Lung (tissue), 12 donors: Measurements from ENCODE around the gene IHH. TPM values are rescaled to one million over a fixed set of nuclear protein-coding genes. Genes with fewer than 3 reads are reported as not detected.

ENCODE experiments used
- ATAC-seq: fragments of 200-7000 bp; cut with Tn5 transposase; one replicate; pipeline ENCODE4 v1.9.1; 2020; ENCODE audit warnings: moderate number of reproducible peaks; ENCODE audit not compliant: insufficient read depth, low FRiP score
- DNase-seq, 3 donors: peaks; one replicate each; pipeline ENCODE4 v3.0.0-alpha.2; 2013 to 2017
- H3K27ac ChIP-seq, 2 donors: one replicate each; pipeline ENCODE4 v1.5.1; 2013; ENCODE audit warnings: mild to moderate bottlenecking in 2 of 2, moderate library complexity in 2 of 2, control low read depth in 1 of 2, inconsistent platforms in 1 of 2, low read depth in 1 of 2, low read length in 1 of 2
- H3K27me3 ChIP-seq, 3 donors: one replicate each; pipeline ENCODE4 v1.5.1; 2013; ENCODE audit warnings: low read length in 2 of 3; ENCODE audit not compliant: control insufficient read depth in 3 of 3, insufficient read depth in 3 of 3
- H3K36me3 ChIP-seq, 4 donors: one replicate each; pipeline ENCODE4 v1.5.1; 2013; ENCODE audit warnings: low read length in 4 of 4, mild to moderate bottlenecking in 1 of 4, moderate library complexity in 1 of 4; ENCODE audit not compliant: control insufficient read depth in 4 of 4, insufficient read depth in 4 of 4
- H3K4me1 ChIP-seq, 5 donors: one replicate each; pipeline ENCODE4 v1.5.1; 2013; ENCODE audit warnings: low read length in 5 of 5, mild to moderate bottlenecking in 2 of 5, moderate library complexity in 1 of 5; ENCODE audit not compliant: control insufficient read depth in 5 of 5, insufficient read depth in 5 of 5
- H3K4me3 ChIP-seq: one replicate; pipeline ENCODE4 v1.5.1; 2013; ENCODE audit warnings: mild to moderate bottlenecking, control low read depth, moderate library complexity
- H3K9ac ChIP-seq, 2 donors: one replicate each; pipeline ENCODE4 v1.5.1; 2013; ENCODE audit warnings: low read length in 2 of 2, control low read depth in 1 of 2; ENCODE audit not compliant: insufficient read depth in 1 of 2
- H3K9me3 ChIP-seq, 4 donors: one replicate each; pipeline ENCODE4 v1.5.1; 2013; ENCODE audit warnings: low read length in 3 of 4, mild to moderate bottlenecking in 1 of 4, moderate library complexity in 1 of 4; ENCODE audit not compliant: control insufficient read depth in 4 of 4, insufficient read depth in 3 of 4
- WGBS, 2 donors: extraction: QIAGEN DNeasy Blood & Tissue Kit; methylation state at CpG; one replicate each; pipeline ENCODE4 v1.1.7; 2013; 5-methylcytosine and 5-hydroxymethylcytosine counted together
- polyA plus RNA-seq, 2 donors: library from polyadenylated mRNA; stranded (reverse); fragments of 200-250 nt; gene quantifications; one replicate each; pipeline ENCODE4 v1.2.1, GENCODE V29; 2013
- total RNA-seq, 2 donors: library from RNA; depleted of rRNA in 1 of 2; stranded (reverse); fragments of >200 nt in 1 of 2; gene quantifications; one replicate each; pipeline ENCODE4 v1.2.1, GENCODE V29; 2014 to 2021
- TF ChIP-seq, protein P1 (sequence below): IDR thresholded peaks from 2 replicates; pipeline ENCODE4 v1.5.1; 2012; ENCODE audit warnings: mild to moderate bottlenecking; ENCODE audit errors: control extremely low read depth, extremely low read depth
- donor health status: control.
- donor health status: control.
- donor health status: Bipolar disorder and iron deficiency.
- donor health status: healthy.
- donor health status: DM: yes; HTN: yes; CAD: no.

Gene IHH
- total and polyA plus RNA-seq, 4 donors: 0.55 to 4.4 (median 2.0) TPM

GRCh38 chr2:219106251-219106650, 45.5 kb upstream of the IHH start:
- DNase-seq (no peak), ATAC-seq (no peak)
- H3K4me3 ChIP-seq: no peak overlapping the region
- H3K27me3 ChIP-seq: no peaks in the 10 kb centered on the region
- TF ChIP-seq, protein P1, sequence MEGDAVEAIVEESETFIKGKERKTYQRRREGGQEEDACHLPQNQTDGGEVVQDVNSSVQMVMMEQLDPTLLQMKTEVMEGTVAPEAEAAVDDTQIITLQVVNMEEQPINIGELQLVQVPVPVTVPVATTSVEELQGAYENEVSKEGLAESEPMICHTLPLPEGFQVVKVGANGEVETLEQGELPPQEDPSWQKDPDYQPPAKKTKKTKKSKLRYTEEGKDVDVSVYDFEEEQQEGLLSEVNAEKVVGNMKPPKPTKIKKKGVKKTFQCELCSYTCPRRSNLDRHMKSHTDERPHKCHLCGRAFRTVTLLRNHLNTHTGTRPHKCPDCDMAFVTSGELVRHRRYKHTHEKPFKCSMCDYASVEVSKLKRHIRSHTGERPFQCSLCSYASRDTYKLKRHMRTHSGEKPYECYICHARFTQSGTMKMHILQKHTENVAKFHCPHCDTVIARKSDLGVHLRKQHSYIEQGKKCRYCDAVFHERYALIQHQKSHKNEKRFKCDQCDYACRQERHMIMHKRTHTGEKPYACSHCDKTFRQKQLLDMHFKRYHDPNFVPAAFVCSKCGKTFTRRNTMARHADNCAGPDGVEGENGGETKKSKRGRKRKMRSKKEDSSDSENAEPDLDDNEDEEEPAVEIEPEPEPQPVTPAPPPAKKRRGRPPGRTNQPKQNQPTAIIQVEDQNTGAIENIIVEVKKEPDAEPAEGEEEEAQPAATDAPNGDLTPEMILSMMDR: no peak
- peaks cover 0 to 1% (median 0%) of the 10 kb centered on the region in 4 donors for H3K36me3 ChIP-seq
- no peaks in the 10 kb centered on the region for H3K9me3 ChIP-seq
- H3K27ac ChIP-seq: no peak overlapping the region
- 94 to 96% methylated on average over 3 of the region's 3 CpGs for WGBS, 2 donors
- H3K9ac ChIP-seq: no peak overlapping the region
- peaks cover 0 to 18% (median 3%) of the 10 kb centered on the region in 5 donors for H3K4me1 ChIP-seq

DNA sequence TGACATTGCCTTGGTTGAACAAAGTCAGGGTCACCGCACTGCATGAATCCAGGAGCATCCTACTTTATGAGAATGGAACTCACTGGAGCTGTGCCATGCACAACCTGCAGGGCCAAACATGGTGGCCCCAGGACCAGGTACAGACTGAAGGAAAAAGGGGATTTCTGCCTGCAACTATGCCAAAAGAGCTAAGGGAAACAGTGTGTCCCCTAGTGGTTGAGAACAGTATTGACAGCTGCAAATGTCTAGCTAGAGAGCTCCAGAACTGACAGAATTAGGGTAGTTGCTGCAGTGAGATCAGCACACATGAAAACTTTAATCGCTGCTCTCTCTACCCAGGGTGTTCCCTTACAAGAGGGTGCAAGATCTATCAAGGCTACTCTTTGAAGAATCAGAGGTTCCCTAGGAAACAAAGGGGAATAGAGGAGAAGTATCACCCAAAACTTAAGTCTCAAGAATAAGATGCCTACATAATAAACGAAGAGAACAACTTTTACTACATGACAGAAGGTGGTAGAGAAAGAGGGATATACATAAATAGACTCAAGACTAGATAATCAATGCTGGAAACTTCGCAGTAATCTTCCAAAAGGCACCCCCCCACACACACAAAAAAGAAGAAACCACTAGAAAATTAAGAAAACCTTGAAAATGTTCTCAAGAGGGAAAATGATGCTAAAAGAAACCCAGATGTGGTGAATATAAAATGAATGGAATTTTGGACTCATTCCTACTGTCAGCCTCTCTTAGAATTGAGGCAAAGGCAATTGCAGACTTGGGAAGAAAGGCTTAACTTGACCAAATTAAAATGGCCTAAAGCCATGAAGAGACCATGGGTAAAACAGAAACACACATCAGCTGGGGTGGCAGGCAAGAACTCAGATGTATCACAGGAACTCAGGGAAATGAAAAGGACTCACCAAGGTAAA, 43.6 kb upstream of the IHH start:
- ATAC-seq: no peak
- DNase-seq: no peak
- WGBS, 2 donors: 79 to 88% methylated on average over 4 of the region's 4 CpGs

GRCh38 chr2:219099329-219099728, 38.6 kb upstream of the IHH start:
- DNase-seq (no peak), ATAC-seq (no peak)
- no peak overlapping the region for H3K4me3 ChIP-seq
- TF ChIP-seq, protein P1: no peak
- H3K9ac ChIP-seq: no peak overlapping the region
- H3K36me3 ChIP-seq: peaks cover 0 to 4% (median under 1%) of the 10 kb centered on the region in 4 donors
- no peaks in the 10 kb centered on the region for H3K9me3 ChIP-seq
- WGBS, 2 donors: 85 to 91% methylated on average over 1 of the region's 1 CpG
- no peaks in the 10 kb centered on the region for H3K27me3 ChIP-seq
- no peak overlapping the region for H3K27ac ChIP-seq
- peaks cover 0 to 3% (median 0%) of the 10 kb centered on the region in 5 donors for H3K4me1 ChIP-seq

More for the DNA sequence above, 43.6 kb upstream of the IHH start:
- H3K27ac ChIP-seq: no peak overlapping the region
- no peak overlapping the region for H3K4me3 ChIP-seq
- H3K9ac ChIP-seq: no peak overlapping the region
- H3K36me3 ChIP-seq: peaks cover 0 to 1% (median 0%) of the 10 kb centered on the region in 4 donors
- TF ChIP-seq, protein P1: peak; percentile 43
- H3K27me3 ChIP-seq: no peaks in the 10 kb centered on the region
- H3K4me1 ChIP-seq: peaks cover 0 to 18% (median 2%) of the 10 kb centered on the region in 5 donors
- H3K9me3 ChIP-seq: no peaks in the 10 kb centered on the region
